Right kidney (tissue), 1 donor: ENCODE measurements around the gene LPIN2.
"Not testable (repeated sequence)": the region's sequence is repeated elsewhere in the genome, so short reads cannot be mapped to it uniquely, and the experiment has no call there.

ENCODE experiments used
- DNase-seq: peaks from one replicate; pipeline ENCODE4 v3.0.0-alpha.2; 2016

The LPIN2 gene

GRCh38 chr18:3046216-3046808 is 33.4 kb upstream of the LPIN2 start:
- no peak for DNase-seq

DNA sequence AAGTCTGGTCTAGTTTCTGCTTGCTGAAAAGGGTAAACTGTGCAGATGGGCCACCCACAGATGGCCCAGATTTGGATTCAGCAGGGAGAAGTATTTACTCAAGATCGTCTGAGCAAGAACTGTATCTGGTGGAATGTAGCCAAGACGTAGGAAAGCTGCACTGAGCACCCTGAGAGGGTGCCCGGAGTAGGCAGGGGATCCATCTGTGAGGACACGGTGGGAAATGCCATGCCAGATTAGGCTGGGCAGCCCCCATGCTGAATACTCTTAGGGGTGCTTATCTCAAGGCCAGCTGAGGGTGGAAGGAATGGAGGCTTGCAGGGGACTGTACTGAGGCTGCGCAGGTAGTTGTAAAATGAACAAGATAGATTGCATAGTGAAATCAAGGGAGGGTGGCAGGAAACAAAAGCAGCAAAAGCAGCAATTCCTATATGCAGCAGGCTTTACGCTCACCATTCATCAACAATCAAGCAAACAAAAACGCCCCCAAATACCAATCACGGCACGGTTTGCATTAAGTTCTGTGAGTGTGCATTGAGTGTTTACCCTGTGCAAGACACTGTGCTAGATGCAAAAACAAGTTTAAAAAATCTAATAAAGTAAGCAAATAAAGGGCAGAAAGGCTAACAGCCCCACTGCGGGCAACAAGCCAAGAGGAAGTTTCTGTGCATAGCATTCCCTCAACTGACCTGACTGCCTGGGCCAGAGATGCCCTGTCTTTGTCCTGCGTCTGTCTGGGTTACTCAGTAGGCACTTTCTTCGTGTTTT is 32.2 kb upstream of the LPIN2 start:
- DNase-seq = no peak

DNA sequence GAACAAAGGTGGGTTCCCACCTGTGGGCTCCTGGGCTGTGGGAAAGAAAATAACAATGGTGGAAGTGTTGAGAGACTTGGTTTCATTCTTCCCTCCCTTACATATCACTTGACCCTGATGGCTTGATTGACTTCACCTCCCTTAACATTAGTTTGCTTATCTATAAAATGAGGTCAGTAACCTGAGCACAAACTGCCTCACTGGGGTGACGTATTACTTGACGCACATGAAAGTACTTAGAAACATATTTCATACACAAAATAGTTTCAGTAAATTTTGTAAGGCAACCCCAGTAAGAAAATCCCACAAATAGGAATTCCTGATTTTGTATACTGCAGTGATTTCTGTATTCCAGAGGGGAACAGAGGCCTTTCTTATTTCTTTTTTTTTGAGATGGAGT is 29.4 kb upstream of the LPIN2 start:
- no peak for DNase-seq

DNA sequence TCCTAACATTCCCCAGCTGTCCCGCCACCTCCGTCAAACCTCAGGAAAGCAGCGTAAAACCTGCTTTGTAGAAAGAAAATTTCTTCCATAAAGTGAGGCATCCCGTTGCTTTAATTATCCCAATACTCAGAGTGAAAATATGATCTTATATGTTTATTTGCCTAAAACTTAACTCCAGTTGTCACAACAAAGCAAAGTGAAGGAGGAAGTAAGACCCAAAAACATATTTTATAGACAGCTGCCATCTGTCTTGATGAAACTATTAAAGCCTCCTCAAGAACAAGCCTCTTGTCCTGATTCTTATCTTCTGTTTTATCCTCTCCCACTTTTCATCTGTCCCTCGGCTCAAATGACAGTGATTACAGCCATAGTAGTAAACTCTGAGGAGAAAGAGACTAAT is 28.9 kb upstream of the LPIN2 start:
- DNase-seq = no peak

GRCh38 chr18:3040881-3041280 is 27.9 kb upstream of the LPIN2 start:
- DNase-seq = no peak

DNA sequence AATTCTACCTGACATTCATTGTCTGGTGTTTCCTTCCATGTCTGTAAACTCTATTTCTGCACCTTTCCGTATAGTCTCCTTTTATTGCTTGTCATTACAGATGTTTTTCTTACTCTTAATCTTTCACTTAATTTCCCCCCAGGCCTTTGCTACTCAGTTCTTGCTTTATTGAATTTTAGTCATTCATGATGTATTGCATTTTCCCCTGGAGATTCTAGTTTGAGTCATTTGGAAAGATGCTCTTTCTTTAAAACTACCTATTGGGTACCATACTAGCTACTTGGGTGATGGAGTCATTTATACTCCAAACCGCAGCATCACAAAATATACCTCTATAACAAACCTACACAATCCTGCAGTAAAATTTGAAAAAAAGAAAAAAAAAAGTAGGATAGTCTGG is 27.2 kb upstream of the LPIN2 start:
- no peak for DNase-seq

GRCh38 chr18:3037423-3037915 is 24.5 kb upstream of the LPIN2 start:
- DNase-seq = no peak

DNA sequence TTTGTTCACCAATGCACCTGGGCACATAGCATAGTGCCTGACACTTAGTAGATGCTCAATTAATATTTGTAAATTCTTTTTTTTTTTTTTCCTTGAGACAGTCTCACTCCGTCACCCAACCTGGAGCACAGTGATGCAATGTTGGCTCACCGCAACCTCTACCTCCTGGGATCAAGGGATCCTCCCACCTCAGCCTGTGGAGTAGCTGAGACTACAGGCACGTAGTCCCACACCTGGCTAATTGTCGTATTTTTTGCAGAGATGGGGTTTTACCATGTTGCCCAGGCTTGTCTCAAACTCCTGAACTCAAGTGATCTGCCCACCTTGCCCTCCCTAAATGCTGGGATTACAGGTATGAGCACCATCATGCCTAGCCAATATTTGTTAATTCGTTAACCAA is 23.2 kb upstream of the LPIN2 start:
- DNase-seq = no peak

- DNase-seq = no peak
Measured at GRCh38 chr18:3035635-3036034, 22.7 kb upstream of the LPIN2 start.

DNA sequence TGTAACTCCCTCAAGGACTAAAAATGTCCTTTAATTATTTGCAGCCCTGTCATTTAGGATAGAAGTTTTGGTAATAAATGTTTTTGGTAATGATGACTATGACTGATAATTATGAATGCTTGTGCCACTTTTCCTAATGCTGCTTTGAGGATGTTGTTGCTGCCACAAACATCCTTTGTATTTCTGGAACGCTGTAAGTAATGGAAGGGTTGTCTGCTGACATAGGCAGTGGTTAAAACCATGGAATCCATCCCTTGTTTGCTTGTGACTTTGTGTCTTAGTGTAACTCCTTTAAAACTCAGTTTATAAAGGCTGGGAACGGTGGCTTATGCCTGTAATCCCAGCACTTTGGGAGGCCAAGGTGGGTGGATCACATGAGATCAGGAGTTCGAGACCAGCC is 19.8 kb upstream of the LPIN2 start:
- DNase-seq = no peak

GRCh38 chr18:3029215-3029952 is 16.4 kb upstream of the LPIN2 start:
- DNase-seq = peak; percentile 49

- not testable (repeated sequence) for DNase-seq
Measured at GRCh38 chr18:3028115-3028514, 15.2 kb upstream of the LPIN2 start.

DNA sequence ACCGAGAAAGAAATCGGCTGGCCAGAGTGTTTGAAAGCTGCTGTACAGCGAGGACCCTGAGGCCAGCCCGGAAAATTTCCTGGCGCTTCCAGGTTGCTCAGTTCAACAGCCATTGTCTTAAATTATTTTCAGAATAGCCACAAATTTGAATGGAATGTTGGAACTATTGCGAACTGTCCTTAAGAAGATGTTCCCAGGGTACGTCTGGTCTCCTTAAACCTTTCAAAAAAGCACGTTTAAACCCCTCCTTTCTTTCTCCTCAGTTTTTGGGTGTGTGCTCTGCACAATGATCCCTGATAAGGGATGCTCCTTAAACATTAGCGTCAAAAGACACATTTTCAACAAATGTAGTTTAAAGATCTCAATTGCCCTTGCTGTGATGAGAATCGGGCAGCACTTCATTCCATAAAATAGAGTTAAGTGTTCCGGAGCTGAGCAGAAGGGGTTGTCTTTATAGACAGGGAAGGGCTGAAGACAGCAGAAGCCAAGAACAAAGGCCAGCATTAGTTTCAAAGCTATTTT is 14.5 kb upstream of the LPIN2 start:
- peak; percentile 43 for DNase-seq

DNA sequence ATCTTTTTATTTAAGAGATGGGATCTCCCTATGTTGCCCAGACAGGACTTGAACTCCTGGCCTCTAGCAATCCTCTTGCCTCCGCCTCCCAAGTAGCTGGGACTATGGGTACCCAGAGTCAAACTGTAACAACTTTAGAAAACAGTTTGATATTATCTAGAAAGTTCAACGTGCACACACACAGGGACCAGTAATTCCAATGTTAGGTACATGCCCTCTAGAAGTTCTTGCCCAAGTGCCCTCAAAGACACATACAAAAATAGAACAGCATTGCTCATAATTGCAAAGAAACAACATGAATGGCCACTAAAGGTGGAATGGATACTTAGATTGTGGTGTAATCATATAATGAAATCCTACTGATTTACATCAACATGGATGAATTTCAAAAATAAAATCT is 12.6 kb upstream of the LPIN2 start:
- DNase-seq = no peak

DNA sequence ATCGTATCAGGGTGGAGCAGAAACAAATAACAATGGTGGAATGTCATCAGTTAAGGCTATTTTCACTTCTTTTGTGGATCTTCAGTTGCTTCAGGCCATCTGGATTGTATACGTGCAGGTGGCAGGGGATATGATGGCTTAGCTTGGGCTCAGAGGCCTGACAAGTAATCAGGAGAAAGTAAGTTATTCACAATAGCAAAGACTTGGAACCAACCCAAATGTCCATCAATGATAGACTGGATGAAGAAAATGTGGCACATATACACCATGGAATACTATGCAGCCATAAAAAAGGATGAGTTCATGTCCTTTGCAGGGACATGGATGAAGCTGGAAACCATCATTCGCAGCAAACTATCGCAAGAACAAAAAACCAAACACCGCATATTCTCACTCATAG is 10.7 kb upstream of the LPIN2 start:
- not testable (repeated sequence) for DNase-seq

DNA sequence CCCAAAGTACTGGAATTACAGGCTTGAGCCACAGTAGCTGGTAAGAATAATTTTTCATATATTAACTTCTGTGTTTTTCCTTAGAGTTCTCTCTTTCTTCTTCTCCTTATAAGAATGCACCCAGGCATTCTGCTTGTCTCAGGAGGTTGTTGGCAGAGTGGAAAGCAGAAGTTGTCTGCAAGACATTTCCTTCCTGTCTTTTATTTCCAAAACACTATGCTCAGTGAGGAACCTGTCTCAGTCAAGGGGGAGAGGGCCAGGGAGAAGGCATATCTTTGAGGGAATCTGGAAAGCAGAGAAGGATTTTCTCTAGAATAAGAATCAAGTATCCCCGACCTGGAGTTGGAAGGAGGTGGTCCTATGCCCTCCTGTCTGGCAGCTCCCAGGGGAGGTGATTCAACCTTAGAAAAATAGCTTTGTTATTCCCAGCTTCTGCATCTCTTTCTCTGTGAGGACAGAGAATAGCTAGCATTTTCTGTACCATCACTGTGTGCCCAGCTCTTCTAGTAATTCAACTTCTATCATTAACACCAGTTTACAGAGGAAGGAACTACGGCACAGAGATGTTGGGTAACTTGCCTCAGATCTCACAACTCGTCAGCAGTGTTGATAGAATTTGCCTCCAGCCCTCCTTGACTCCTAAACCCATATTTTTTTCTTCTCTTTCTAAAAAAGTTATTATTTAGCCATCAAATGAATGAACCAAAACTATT is 3.8 kb upstream of the LPIN2 start:
- no peak for DNase-seq

DNA sequence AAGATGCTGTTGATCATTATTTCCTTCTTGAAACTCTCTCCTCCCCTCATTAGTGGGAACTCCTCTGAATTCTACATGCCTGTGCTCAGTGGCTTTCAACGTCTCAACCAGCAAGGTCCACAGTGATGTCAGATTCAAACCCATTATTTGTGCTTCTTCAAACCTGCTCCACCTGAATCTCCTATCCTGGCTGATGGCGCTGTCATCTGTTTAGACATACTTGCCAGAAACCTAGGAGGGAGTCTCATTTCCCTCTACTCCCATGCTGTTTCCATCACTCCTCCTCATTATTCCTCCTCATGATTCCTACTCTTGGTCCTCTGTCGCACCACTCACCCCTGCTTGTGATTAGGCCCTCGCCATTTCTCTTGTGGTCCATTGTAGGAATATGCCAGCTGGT is 2.9 kb upstream of the LPIN2 start:
- no peak for DNase-seq

DNA sequence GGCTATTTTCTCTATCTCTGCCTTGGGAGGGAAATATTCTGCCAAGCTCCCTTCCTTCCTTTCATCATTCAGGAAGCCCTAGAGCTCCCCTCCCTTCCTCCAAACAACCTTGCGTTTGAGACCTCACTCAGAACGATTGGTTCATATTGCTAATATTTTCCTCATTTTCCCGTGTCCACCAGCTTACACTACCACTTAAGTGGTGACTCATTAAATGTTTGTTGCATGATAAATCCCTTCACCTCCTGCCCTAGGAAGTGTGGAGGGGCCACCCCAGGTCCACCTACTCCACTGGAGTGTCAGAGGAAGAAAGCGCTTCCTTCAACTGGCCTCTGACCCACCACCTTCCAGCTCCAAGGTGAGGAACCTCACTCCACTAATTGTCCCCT is 2.3 kb upstream of the LPIN2 start:
- no peak for DNase-seq

DNA sequence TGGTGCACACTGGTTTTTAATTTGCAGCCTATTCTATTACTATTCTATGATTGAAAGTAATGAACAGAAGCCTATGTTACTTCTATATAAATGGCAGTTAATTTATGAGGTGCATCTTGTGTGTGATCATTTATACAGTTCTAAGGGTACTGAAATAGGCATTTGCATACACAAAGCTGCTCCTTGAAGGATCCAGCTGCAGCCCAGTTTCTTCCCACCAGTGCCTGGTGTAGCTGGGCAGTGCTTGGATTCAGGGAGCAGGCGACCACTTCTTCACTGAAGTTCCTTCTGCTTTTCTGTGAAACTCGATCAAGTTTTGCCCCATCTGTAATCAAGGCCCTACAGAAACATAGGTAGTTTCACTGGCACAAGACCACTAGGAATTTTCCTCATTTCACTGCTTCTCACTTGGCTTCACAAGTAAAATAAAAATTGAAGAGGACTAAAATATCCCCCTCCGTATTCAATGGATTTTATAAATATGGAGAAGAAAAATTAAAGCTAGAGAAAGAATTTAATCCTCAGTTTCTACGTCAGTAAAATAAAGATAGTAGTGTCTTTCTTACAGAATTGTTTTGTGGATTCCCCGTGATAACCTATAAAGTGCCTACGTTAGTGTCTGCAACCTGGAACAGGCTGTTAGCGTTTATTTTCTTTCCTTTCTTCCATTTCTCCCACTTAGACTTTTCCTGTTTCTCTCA is 1.7 kb upstream of the LPIN2 start:
- no peak for DNase-seq

DNA sequence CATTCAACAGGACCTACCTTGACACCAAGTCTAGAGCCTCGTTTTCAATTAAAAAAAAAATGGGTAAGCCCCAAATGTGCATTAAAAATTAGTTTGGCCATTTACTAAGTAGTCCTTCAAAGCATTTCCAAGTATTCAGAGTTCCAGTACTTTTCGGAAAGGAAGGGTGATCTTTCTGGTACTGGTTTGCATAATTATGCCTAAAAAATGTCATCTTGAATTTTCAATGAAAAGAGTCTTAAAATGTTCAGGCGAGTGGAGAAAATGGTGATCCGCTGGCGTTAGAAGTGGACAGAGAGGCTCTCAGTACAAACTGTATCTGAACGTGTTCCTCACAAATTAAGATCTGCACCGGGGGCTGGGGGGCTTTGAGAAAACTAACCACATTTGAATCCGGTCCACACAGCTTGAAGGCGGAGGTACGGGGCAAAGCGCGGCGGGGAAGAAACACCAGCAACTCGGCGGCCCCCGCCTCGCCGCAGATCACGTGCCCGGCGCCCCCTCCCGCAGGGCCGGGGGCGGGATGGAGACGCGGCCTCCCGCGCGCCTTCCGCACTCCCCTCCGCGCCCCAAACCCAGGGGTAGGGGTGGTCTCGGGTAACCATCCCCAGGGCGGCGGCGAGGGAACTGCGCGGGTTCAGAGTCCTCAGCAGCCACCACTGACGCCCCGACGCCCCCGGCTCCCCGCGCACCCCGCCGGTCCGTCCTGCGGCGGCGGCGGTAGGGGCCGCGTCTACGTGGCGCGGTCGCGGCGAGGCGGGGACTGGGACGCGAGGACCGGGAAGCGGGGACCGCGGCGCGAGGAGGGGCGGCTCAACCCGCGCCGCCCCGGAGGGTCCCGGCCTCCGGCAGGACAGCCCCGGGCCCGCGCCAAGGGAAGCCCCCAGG is 564 bp downstream of the LPIN2 start:
- DNase-seq = peak; percentile 89

DNA sequence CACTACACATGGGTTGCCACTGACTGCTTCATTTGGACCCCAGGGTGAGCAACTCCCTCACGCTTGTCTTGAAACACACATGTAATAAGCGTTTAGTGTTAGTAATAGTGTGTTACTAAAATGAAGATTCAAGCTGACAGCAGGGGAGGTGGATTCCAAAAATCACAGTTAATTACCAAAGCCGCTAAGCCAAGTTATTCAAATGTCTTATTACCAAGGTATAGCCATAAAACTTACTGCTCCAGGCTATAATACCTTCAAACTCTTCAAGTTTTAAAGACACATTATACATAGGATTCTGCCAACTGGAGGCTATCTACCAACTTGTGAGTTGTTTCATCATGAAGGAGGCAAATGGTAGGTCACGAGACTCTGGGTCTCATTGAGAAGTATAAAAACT is 2.9 kb downstream of the LPIN2 start:
- no peak for DNase-seq
